ENCODE results near the gene IFIT3. TPM values are rescaled to one million over a fixed set of nuclear protein-coding genes. Genes with fewer than 3 reads are reported as not detected.

IFIT3 gene
- total and polyA plus RNA-seq, 9 of the 15 experiments (the other 6 are each of a cell fraction or from before 2014, with no cell fraction given) = 0.23 to 2.2 (median 0.77) TPM

GRCh38 chr10:89371987-89372386, 44.2 kb downstream of the IFIT3 start (continued):
- TF ChIP-seq TEAD4 (IDR thresholded peaks at IDR 0.05; ENCODE audit: low read length) (peak; percentile 47; the same call in 1 of the 2 replicates), TEAD4 (CRISPR knock-in tag; IDR thresholded peaks at IDR 0.05; ENCODE audit: borderline replicate concordance) (no peak), ELK3 (CRISPR knock-in tag; IDR thresholded peaks at IDR 0.05) (no peak), CXXC5 (CRISPR knock-in tag; IDR thresholded peaks at IDR 0.05) (no peak), ARID1B (IDR thresholded peaks at IDR 0.05) (peak; percentile 54)
- TF ChIP-seq, protein P1, sequence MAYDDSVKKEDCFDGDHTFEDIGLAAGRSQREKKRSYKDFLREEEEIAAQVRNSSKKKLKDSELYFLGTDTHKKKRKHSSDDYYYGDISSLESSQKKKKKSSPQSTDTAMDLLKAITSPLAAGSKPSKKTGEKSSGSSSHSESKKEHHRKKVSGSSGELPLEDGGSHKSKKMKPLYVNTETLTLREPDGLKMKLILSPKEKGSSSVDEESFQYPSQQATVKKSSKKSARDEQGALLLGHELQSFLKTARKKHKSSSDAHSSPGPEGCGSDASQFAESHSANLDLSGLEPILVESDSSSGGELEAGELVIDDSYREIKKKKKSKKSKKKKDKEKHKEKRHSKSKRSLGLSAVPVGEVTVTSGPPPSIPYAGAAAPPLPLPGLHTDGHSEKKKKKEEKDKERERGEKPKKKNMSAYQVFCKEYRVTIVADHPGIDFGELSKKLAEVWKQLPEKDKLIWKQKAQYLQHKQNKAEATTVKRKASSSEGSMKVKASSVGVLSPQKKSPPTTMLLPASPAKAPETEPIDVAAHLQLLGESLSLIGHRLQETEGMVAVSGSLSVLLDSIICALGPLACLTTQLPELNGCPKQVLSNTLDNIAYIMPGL (CRISPR knock-in tag; IDR thresholded peaks at IDR 0.05) = no peak

GRCh38 chr10:89373916-89374711, 46.3 kb downstream of the IFIT3 start:
- peak; percentile 67 for ATAC-seq
- Histone ChIP-seq H3K9ac (ENCODE audit: insufficient read depth in 1 of 2, low read depth in 2 of 2, low read length in 2 of 2) (no peak overlapping the region), H3K9me1 (ENCODE audit: control insufficient read depth, insufficient read depth, low read length) (no peaks in the 10 kb centered on the region), H3K9me3 (replicated peaks; ENCODE audit: control insufficient read depth, insufficient read depth, low read depth, low read length) (no peaks in the 10 kb centered on the region), H3K27me3 (ENCODE audit: control insufficient read depth in 2 of 2, insufficient read depth in 2 of 2, low read length in 2 of 2) (no peaks in the 10 kb centered on the region), H4K20me1 (replicated peaks; ENCODE audit: control insufficient read depth, insufficient read depth, low read length) (no peaks in the 10 kb centered on the region), H2AFZ (ENCODE audit: low read depth, low read length) (peak overlapping the region; percentile 28; the same call in 1 of the 2 replicates), H3K4me3 (no peak overlapping the region), H3K4me1 (replicated peaks in 1 of 2; ENCODE audit: control insufficient read depth in 2 of 2, insufficient read depth in 2 of 2, low read length in 2 of 2) (peaks cover 0 to 28% of the 10 kb centered on the region in 2 experiments; a peak in 3 of 5 replicates), H3K27ac (ENCODE audit: extremely low read depth, low read depth, low read length) (peak overlapping the region; percentile 12; the same call in 2 of the 3 replicates), H3K79me2 (ENCODE audit: control insufficient read depth, insufficient read depth, low read length) (no peaks in the 10 kb centered on the region), H3K4me2 (ENCODE audit: insufficient read depth, low read length) (peak overlapping the region; percentile 16; the same call in 1 of the 2 replicates), H3K36me3 (ENCODE audit: control insufficient read depth, insufficient read depth, low read length) (no peaks in the 10 kb centered on the region)
- ChIA-PET POLR2A (interaction anchor here (1.1 kb wide), 1 partner anchor 11 kb away, joined by 7 read pairs; no protein-coding TSS in a partner anchor), CTCF (ENCODE audit: low intra/inter-chr PET ratio) (no interaction called here)
- WGBS (ENCODE audit: insufficient coverage, low coverage, missing lambda C conversion rate) = 0% methylated on average over 2 of the region's 3 CpGs
- DNase-seq (ENCODE audit: extremely low read depth in 1 of 4, low spot score in 3 of 4) = peak in 2 of 4 experiments; percentile 36 to 71
- no TSS peak for BruUV-seq (replicated peaks)
- intact Hi-C loops (cut with micrococcal nuclease) = no loop called here
- in situ Hi-C loops (cut with MboI) = no loop called here
- peak; percentile 65 for FAIRE-seq
- TF ChIP-seq PML (IDR thresholded peaks at IDR 0.05; ENCODE audit: low read length) (0 out of 2 replicates have a peak, but pooled peaks have one; percentile 0), SMARCA4 (IDR thresholded peaks at IDR 0.05) (peak; percentile 25; the same call in 1 of the 2 replicates), NONO (IDR thresholded peaks at IDR 0.05; ENCODE audit: low read depth in 2 of 2, low read length in 1 of 2) (no peak), TCF7 (IDR thresholded peaks at IDR 0.05; ENCODE audit: borderline replicate concordance) (no peak), CREB3 (tag; conservative IDR thresholded peaks at IDR 0.05; ENCODE audit: low read depth) (no peak), BCOR (IDR thresholded peaks at IDR 0.05) (no peak), SIN3A (IDR thresholded peaks at IDR 0.05; ENCODE audit: borderline replicate concordance in 2 of 2, control insufficient read depth in 1 of 2, low read depth in 2 of 2, low read length in 2 of 2) (no peak), SIRT6 (IDR thresholded peaks at IDR 0.05; ENCODE audit: low read depth, low read length) (no peak), ZNF644 (tag; IDR thresholded peaks at IDR 0.05; ENCODE audit: low read depth) (no peak), CEBPG (CRISPR knock-in tag; IDR thresholded peaks at IDR 0.05) (no peak), CEBPG (tag; conservative IDR thresholded peaks at IDR 0.05 in 1 of 2, IDR thresholded peaks at IDR 0.05 in 1 of 2) (peak; percentile 27 to 81; a peak in 2 of 4 replicates)

Data from K562 (cell line).